HG03521 (cell line): Measurements from ENCODE around the gene XPOT.

ENCODE experiments used
- ATAC-seq: cut with Tn5 transposase; IDR thresholded peaks from one replicate; pipeline ENCODE4 v1.9.1; 2021; ENCODE audit warnings: mild to moderate bottlenecking, moderate library complexity; ENCODE audit not compliant: unreplicated experiment

Gene XPOT

GRCh38 chr12:64461634-64462414 is 57.6 kb downstream of the XPOT start:
- no peak for ATAC-seq

GRCh38 chr12:64466178-64466577 is 62.0 kb downstream of the XPOT start:
- ATAC-seq: no peak

GRCh38 chr12:64468966-64469365 is 64.8 kb downstream of the XPOT start:
- no peak for ATAC-seq

GRCh38 chr12:64469455-64470142 is 65.4 kb downstream of the XPOT start:
- no peak for ATAC-seq

GRCh38 chr12:64470495-64470894 is 66.3 kb downstream of the XPOT start:
- ATAC-seq: no peak

GRCh38 chr12:64473176-64473575 is 69.0 kb downstream of the XPOT start:
- no peak for ATAC-seq

GRCh38 chr12:64475518-64475917 is 71.3 kb downstream of the XPOT start:
- no peak for ATAC-seq

- no peak for ATAC-seq
Measured at GRCh38 chr12:64476844-64477243, 72.7 kb downstream of the XPOT start.

- ATAC-seq: no peak
Measured at GRCh38 chr12:64478661-64479060, 74.5 kb downstream of the XPOT start.

GRCh38 chr12:64480148-64480547 is 76.0 kb downstream of the XPOT start:
- no peak for ATAC-seq

- no peak for ATAC-seq
Measured at GRCh38 chr12:64486657-64487056, 82.5 kb downstream of the XPOT start.

GRCh38 chr12:64491718-64492117 is 87.5 kb downstream of the XPOT start:
- no peak for ATAC-seq

GRCh38 chr12:64493513-64493912 is 89.3 kb downstream of the XPOT start:
- ATAC-seq: no peak

GRCh38 chr12:64494998-64495729 is 91.0 kb downstream of the XPOT start:
- ATAC-seq: no peak

GRCh38 chr12:64496839-64497400 is 92.7 kb downstream of the XPOT start:
- ATAC-seq: no peak

GRCh38 chr12:64497484-64497883 is 93.3 kb downstream of the XPOT start:
- no peak for ATAC-seq

GRCh38 chr12:64497903-64498302 is 93.7 kb downstream of the XPOT start:
- no peak for ATAC-seq

GRCh38 chr12:64500394-64500793 is 96.2 kb downstream of the XPOT start:
- ATAC-seq: no peak
